ENCODE results near the gene ADORA3.
A peak's percentile ranks its signal among the peaks of the same experiment; 100 is the strongest.

Gene ADORA3

DNA sequence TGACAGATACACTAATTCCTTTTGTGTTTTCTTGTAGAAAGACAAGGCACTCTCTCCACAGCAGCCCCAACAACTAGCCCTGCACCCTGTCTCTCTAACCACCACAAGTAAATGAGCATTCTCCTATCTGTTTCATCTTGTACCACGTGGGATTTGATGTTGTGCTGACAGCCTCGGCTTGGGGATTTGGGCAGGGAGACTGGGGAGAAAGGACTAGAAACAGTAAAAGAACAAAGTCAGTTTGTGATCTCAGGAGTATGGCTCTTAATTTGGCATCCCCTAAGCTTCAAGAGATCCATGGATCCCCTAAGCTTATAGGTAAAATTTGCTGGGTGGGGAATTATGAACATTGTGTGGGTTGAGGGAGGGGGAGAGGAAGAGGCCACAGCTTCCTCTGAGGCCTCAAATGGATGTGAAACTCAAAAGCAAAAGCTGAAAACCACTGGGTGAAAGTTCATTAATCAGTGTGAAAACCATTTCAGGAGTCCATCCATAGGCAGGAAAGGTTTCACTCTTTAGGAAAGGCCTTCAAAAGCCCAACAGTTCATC, 26.6 kb downstream of the ADORA3 start:
- H3K36me3 ChIP-seq (ENCODE audit: control insufficient read depth in 4 of 4, insufficient read depth in 4 of 4, low read length in 3 of 4) = peaks cover 0 to 8% (median 4%) of the 10 kb centered on the region in 4 experiments
- POLR2A ChIA-PET = interaction anchor here (0.9 kb wide), 1 partner anchor 40 kb away, joined by 3 read pairs; no protein-coding TSS in a partner anchor
- CTCF ChIA-PET = interaction anchor here (0.6 to 11.3 kb wide), 17 partner anchors 8 to 291 kb away, joined by 3 to 151 read pairs (median 3); partner anchors contain the start of genes ADORA3, ATP5PB, TMIGD3 and WDR77
- no peaks in the 10 kb centered on the region for H3K9me3 ChIP-seq (ENCODE audit: control extremely low read depth in 1 of 5, control insufficient read depth in 4 of 5, insufficient read depth in 2 of 5, low read depth in 1 of 5, low read length in 4 of 5)
- peak overlapping the region in 5 of 7 experiments; percentile 8 to 46 (median 40) for H3K4me3 ChIP-seq (ENCODE audit: control insufficient read depth in 1 of 7, extremely low read depth in 1 of 7, insufficient read depth in 4 of 7, low read depth in 2 of 7, low read length in 6 of 7)
- 0% methylated on average over 2 of the region's 2 CpGs for WGBS (ENCODE audit: insufficient coverage)
- H3K27me3 ChIP-seq (replicated peaks in 2 of 5; ENCODE audit: control insufficient read depth in 4 of 5, insufficient read depth in 5 of 5, low read length in 4 of 5) = no peaks in the 10 kb centered on the region
- peak; percentile 31 to 82 (median 69) for DNase-seq
- H3K27ac ChIP-seq (ENCODE audit: insufficient read depth in 1 of 2, low read depth in 1 of 2, low read length in 2 of 2, poor library complexity in 1 of 2, severe bottlenecking in 2 of 2) = peak overlapping the region; percentile 31 to 69
- H3K4me1 ChIP-seq (ENCODE audit: control extremely low read depth in 1 of 4, control insufficient read depth in 4 of 4, insufficient read depth in 4 of 4, low read length in 3 of 4) = peaks cover 46 to 82% (median 62%) of the 10 kb centered on the region in 4 experiments

GRCh38 chr1:111476214-111476613, 27.2 kb downstream of the ADORA3 start:
- peaks cover 0 to 8% (median 4%) of the 10 kb centered on the region in 4 experiments for H3K36me3 ChIP-seq (ENCODE audit: control insufficient read depth in 4 of 4, insufficient read depth in 4 of 4, low read length in 3 of 4)
- no peak for DNase-seq
- no peaks in the 10 kb centered on the region for H3K9me3 ChIP-seq (ENCODE audit: control extremely low read depth in 1 of 5, control insufficient read depth in 4 of 5, insufficient read depth in 2 of 5, low read depth in 1 of 5, low read length in 4 of 5)
- H3K4me1 ChIP-seq (ENCODE audit: control extremely low read depth in 1 of 4, control insufficient read depth in 4 of 4, insufficient read depth in 4 of 4, low read length in 3 of 4) = peaks cover 48 to 82% (median 62%) of the 10 kb centered on the region in 4 experiments
- H3K27me3 ChIP-seq (replicated peaks in 2 of 5; ENCODE audit: control insufficient read depth in 4 of 5, insufficient read depth in 5 of 5, low read length in 4 of 5) = no peaks in the 10 kb centered on the region
- ChIA-PET CTCF (interaction anchor here (0.6 to 11.3 kb wide), 11 partner anchors 14 to 279 kb away, joined by 3 to 151 read pairs (median 5); partner anchors contain the start of genes ADORA3 and TMIGD3), POLR2A (interaction anchor here (0.6 kb wide), 1 partner anchor 251 kb away, joined by 3 read pairs; no protein-coding TSS in a partner anchor)
- peak overlapping the region in 1 of 2 experiments; percentile 69 for H3K27ac ChIP-seq (ENCODE audit: insufficient read depth in 1 of 2, low read depth in 1 of 2, low read length in 2 of 2, poor library complexity in 1 of 2, severe bottlenecking in 2 of 2)
- peak overlapping the region in 2 of 7 experiments; percentile 24 to 38 for H3K4me3 ChIP-seq (ENCODE audit: control insufficient read depth in 1 of 7, extremely low read depth in 1 of 7, insufficient read depth in 4 of 7, low read depth in 2 of 7, low read length in 6 of 7)

DNA sequence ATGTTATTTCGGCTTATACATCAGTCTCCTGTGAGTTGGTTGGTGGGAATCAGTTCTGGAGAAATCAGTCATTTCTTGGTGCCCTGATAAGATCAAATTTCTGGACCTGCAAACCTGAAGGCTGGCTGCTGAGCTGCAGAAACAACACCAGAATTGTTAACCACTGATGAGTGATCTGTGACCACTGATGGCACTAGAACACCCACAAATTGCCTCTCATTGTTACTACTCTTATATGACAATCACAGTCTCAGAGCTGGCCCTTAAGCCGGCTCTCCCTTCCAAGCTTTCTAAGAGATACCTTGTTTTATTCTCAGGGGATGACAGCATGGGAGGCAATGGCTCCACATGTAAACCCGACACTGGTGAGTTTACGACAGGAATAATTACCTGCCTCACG, 27.7 kb downstream of the ADORA3 start:
- ChIA-PET POLR2A (interaction anchor here (0.6 kb wide), 1 partner anchor 251 kb away, joined by 3 read pairs; no protein-coding TSS in a partner anchor), CTCF (interaction anchor here (0.6 to 11.3 kb wide), 9 partner anchors 14 to 279 kb away, joined by 3 to 151 read pairs (median 5); partner anchors contain the start of genes ADORA3 and TMIGD3)
- Histone ChIP-seq H3K36me3 (ENCODE audit: control insufficient read depth in 4 of 4, insufficient read depth in 4 of 4, low read length in 3 of 4) (peaks cover 0 to 8% (median 4%) of the 10 kb centered on the region in 4 experiments), H3K9me3 (ENCODE audit: control extremely low read depth in 1 of 5, control insufficient read depth in 4 of 5, insufficient read depth in 2 of 5, low read depth in 1 of 5, low read length in 4 of 5) (no peaks in the 10 kb centered on the region), H3K27ac (ENCODE audit: insufficient read depth in 1 of 2, low read depth in 1 of 2, low read length in 2 of 2, poor library complexity in 1 of 2, severe bottlenecking in 2 of 2) (peak overlapping the region in 1 of 2 experiments; percentile 69), H3K27me3 (replicated peaks in 2 of 5; ENCODE audit: control insufficient read depth in 4 of 5, insufficient read depth in 5 of 5, low read length in 4 of 5) (no peaks in the 10 kb centered on the region), H3K4me3 (ENCODE audit: control insufficient read depth in 1 of 7, extremely low read depth in 1 of 7, insufficient read depth in 4 of 7, low read depth in 2 of 7, low read length in 6 of 7) (peak overlapping the region in 2 of 7 experiments; percentile 24 to 38), H3K4me1 (ENCODE audit: control extremely low read depth in 1 of 4, control insufficient read depth in 4 of 4, insufficient read depth in 4 of 4, low read length in 3 of 4) (peaks cover 49 to 82% (median 65%) of the 10 kb centered on the region in 4 experiments)
- DNase-seq = no peak
- 95% methylated on average over 4 of the region's 5 CpGs for WGBS (ENCODE audit: insufficient coverage)

DNA sequence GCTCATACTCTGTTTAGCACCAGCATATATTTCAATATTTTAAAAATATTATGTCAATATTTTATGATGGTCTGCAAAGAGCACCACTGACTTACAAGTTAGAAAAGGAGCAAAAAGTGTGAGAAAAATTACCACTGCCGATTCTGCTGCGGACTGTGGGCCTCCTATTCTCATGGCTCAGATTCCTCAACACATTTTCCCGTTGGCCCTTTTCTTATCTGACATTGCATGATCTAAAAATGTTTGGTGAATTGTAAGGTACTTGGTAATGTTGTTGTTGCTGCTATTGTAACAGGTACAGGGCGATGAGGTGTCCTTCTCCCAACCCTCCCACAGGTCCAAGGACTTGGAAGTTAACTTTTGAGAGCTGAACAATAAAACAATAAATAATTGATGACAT, 28.9 kb downstream of the ADORA3 start:
- Histone ChIP-seq H3K9me3 (ENCODE audit: control extremely low read depth in 1 of 5, control insufficient read depth in 4 of 5, insufficient read depth in 2 of 5, low read depth in 1 of 5, low read length in 4 of 5) (no peaks in the 10 kb centered on the region), H3K4me3 (ENCODE audit: control insufficient read depth in 1 of 7, extremely low read depth in 1 of 7, insufficient read depth in 4 of 7, low read depth in 2 of 7, low read length in 6 of 7) (peak overlapping the region in 6 of 7 experiments; percentile 57 to 79 (median 70)), H3K27me3 (replicated peaks in 2 of 5; ENCODE audit: control insufficient read depth in 4 of 5, insufficient read depth in 5 of 5, low read length in 4 of 5) (no peaks in the 10 kb centered on the region), H3K36me3 (ENCODE audit: control insufficient read depth in 4 of 4, insufficient read depth in 4 of 4, low read length in 3 of 4) (peaks cover 0 to 10% (median 4%) of the 10 kb centered on the region in 4 experiments), H3K27ac (ENCODE audit: insufficient read depth in 1 of 2, low read depth in 1 of 2, low read length in 2 of 2, poor library complexity in 1 of 2, severe bottlenecking in 2 of 2) (peak overlapping the region; percentile 78 to 93), H3K4me1 (ENCODE audit: control extremely low read depth in 1 of 4, control insufficient read depth in 4 of 4, insufficient read depth in 4 of 4, low read length in 3 of 4) (peaks cover 60 to 86% (median 73%) of the 10 kb centered on the region in 4 experiments)
- no peak for DNase-seq
- CTCF ChIA-PET = interaction anchor here (0.9 to 11.3 kb wide), 5 partner anchors 21 to 295 kb away, joined by 3 to 151 read pairs (median 4); partner anchors contain the start of genes ADORA3 and TMIGD3
- POLR2A ChIA-PET = interaction anchor here (1.5 kb wide), 1 partner anchor 33 kb away, joined by 6 read pairs; no protein-coding TSS in a partner anchor
- WGBS (ENCODE audit: insufficient coverage) = no CpG with 5 or more reads among the region's 4 CpGs

DNA sequence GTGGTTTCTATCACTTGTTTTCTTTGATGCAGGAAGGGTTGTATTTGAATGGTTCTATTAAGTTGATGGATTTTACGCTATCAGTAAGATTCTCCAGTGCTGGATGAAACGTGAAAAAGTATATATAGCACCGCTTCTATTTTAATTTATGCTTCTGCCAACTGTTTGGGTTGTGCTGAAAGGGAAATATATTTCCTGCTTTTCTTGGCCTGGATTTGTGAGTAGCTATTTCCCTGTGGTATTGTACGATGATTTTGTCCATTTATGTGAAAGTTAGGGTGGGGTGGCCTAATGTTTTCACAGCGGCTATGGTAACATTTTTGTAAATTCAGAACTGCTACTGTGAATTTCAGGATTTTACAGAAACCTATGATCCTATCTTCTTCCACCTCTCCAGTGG, 29.3 kb downstream of the ADORA3 start:
- Histone ChIP-seq H3K9me3 (ENCODE audit: control extremely low read depth in 1 of 5, control insufficient read depth in 4 of 5, insufficient read depth in 2 of 5, low read depth in 1 of 5, low read length in 4 of 5) (no peaks in the 10 kb centered on the region), H3K4me1 (ENCODE audit: control extremely low read depth in 1 of 4, control insufficient read depth in 4 of 4, insufficient read depth in 4 of 4, low read length in 3 of 4) (peaks cover 60 to 90% (median 73%) of the 10 kb centered on the region in 4 experiments), H3K27ac (ENCODE audit: insufficient read depth in 1 of 2, low read depth in 1 of 2, low read length in 2 of 2, poor library complexity in 1 of 2, severe bottlenecking in 2 of 2) (peak overlapping the region; percentile 78 to 93), H3K4me3 (ENCODE audit: control insufficient read depth in 1 of 7, extremely low read depth in 1 of 7, insufficient read depth in 4 of 7, low read depth in 2 of 7, low read length in 6 of 7) (peak overlapping the region in 6 of 7 experiments; percentile 57 to 79 (median 70)), H3K27me3 (replicated peaks in 2 of 5; ENCODE audit: control insufficient read depth in 4 of 5, insufficient read depth in 5 of 5, low read length in 4 of 5) (no peaks in the 10 kb centered on the region), H3K36me3 (ENCODE audit: control insufficient read depth in 4 of 4, insufficient read depth in 4 of 4, low read length in 3 of 4) (peaks cover 0 to 11% (median 4%) of the 10 kb centered on the region in 4 experiments)
- no peak for DNase-seq
- POLR2A ChIA-PET = interaction anchor here (1.5 kb wide), 1 partner anchor 34 kb away, joined by 6 read pairs; no protein-coding TSS in a partner anchor
- CTCF ChIA-PET = interaction anchor here (1.0 to 11.3 kb wide), 3 partner anchors 21 to 190 kb away, joined by 3 to 151 read pairs (median 4); partner anchors contain the start of genes ADORA3 and TMIGD3
- no CpG with 5 or more reads among the region's 5 CpGs for WGBS (ENCODE audit: insufficient coverage)

DNA sequence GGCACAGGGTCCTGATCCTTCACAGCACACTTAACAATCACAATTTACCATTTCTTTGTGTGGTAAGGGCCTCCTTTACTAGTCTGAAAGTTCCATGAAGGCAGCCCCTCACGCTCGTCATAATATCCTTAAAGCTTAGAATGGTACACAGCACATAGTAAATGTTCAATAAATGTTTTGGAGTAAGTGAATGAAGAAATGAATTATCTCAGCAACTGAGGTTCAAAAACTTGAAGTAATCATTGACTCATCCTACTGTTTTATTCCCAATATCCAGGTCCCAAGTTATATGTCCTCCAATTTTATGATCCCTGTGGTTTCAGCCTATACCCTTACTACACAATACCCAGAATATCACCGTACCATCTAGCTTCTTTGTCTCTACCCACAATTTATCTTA, 31.9 kb downstream of the ADORA3 start:
- no peak for DNase-seq
- peaks cover 45 to 83% (median 56%) of the 10 kb centered on the region in 4 experiments for H3K4me1 ChIP-seq (ENCODE audit: control extremely low read depth in 1 of 4, control insufficient read depth in 4 of 4, insufficient read depth in 4 of 4, low read length in 3 of 4)
- H3K27me3 ChIP-seq (replicated peaks in 2 of 5; ENCODE audit: control insufficient read depth in 4 of 5, insufficient read depth in 5 of 5, low read length in 4 of 5) = no peaks in the 10 kb centered on the region
- H3K9me3 ChIP-seq (ENCODE audit: control extremely low read depth in 1 of 5, control insufficient read depth in 4 of 5, insufficient read depth in 2 of 5, low read depth in 1 of 5, low read length in 4 of 5) = no peaks in the 10 kb centered on the region
- ChIA-PET POLR2A (interaction anchor here (1.1 kb wide), 1 partner anchor 189 kb away, joined by 3 read pairs; no protein-coding TSS in a partner anchor), CTCF (interaction anchor here (1.3 to 2.6 kb wide), 4 partner anchors 9 to 298 kb away, joined by 3 to 15 read pairs (median 10); no protein-coding TSS in a partner anchor)
- H3K4me3 ChIP-seq (ENCODE audit: control insufficient read depth in 1 of 7, extremely low read depth in 1 of 7, insufficient read depth in 4 of 7, low read depth in 2 of 7, low read length in 6 of 7) = peak overlapping the region in 2 of 7 experiments; percentile 17 to 43
- peak overlapping the region in 1 of 2 experiments; percentile 69 for H3K27ac ChIP-seq (ENCODE audit: insufficient read depth in 1 of 2, low read depth in 1 of 2, low read length in 2 of 2, poor library complexity in 1 of 2, severe bottlenecking in 2 of 2)
- H3K36me3 ChIP-seq (ENCODE audit: control insufficient read depth in 4 of 4, insufficient read depth in 4 of 4, low read length in 3 of 4) = peaks cover 0 to 6% (median under 1%) of the 10 kb centered on the region in 4 experiments
- no CpG with 5 or more reads among the region's 3 CpGs for WGBS (ENCODE audit: insufficient coverage)
